Endodermal cell (in vitro differentiated cells): ENCODE measurements around the gene VIT. TPM values are rescaled to one million over a fixed set of nuclear protein-coding genes. Genes with fewer than 3 reads are reported as not detected.

Source experiments
- DNase-seq: peaks from one replicate; pipeline ENCODE4 v3.0.0-alpha.2; 2017
- H3K27ac ChIP-seq: 2 replicates; pipeline ENCODE4 v1.5.1; 2013; ENCODE audit warnings: mild to moderate bottlenecking, low read depth, low read length, moderate library complexity
- H3K27me3 ChIP-seq: 2 replicates; pipeline ENCODE4 v1.6.1; 2013; ENCODE audit warnings: mild to moderate bottlenecking, low read length, moderate library complexity; ENCODE audit not compliant: insufficient read depth, control insufficient read depth, poor library complexity, severe bottlenecking
- H3K36me3 ChIP-seq: 2 replicates; pipeline ENCODE4 v1.7.0; 2013; ENCODE audit warnings: mild to moderate bottlenecking, low read length, moderate library complexity; ENCODE audit not compliant: control insufficient read depth, insufficient read depth
- H3K4me1 ChIP-seq: one replicate; pipeline ENCODE4 v1.7.0; 2013; ENCODE audit warnings: low read length; ENCODE audit not compliant: control insufficient read depth, insufficient read depth
- H3K4me3 ChIP-seq: 2 replicates; pipeline ENCODE4 v1.5.1; 2013; ENCODE audit warnings: mild to moderate bottlenecking, low read length, moderate library complexity
- H3K9ac ChIP-seq: 2 replicates; pipeline ENCODE4 v1.6.1; 2013; ENCODE audit warnings: mild to moderate bottlenecking, low read length, moderate library complexity; ENCODE audit not compliant: poor library complexity, severe bottlenecking; ENCODE audit errors: extremely low read depth
- H3K9me3 ChIP-seq: 2 replicates; pipeline ENCODE4 v1.6.1; 2013; ENCODE audit warnings: mild to moderate bottlenecking, low read length, moderate library complexity; ENCODE audit not compliant: control insufficient read depth
- H3K27ac Mint-ChIP-seq: 2 replicates; pipeline ENCODE4 v1.8.0; 2020; ENCODE audit warnings: mixed read lengths
- H3K27me3 Mint-ChIP-seq: 2 replicates; pipeline ENCODE4 v1.8.0; 2021; ENCODE audit warnings: mild to moderate bottlenecking, mixed read lengths; ENCODE audit not compliant: insufficient read depth
- H3K36me3 Mint-ChIP-seq: 2 replicates; pipeline ENCODE4 v1.8.0; 2020; ENCODE audit warnings: low read depth, mixed read lengths
- H3K4me1 Mint-ChIP-seq: 2 replicates; pipeline ENCODE4 v1.8.0; 2020; ENCODE audit warnings: mixed read lengths
- H3K4me3 Mint-ChIP-seq: 2 replicates; pipeline ENCODE4 v1.8.0; 2020; ENCODE audit warnings: mild to moderate bottlenecking, moderate library complexity, mixed read lengths
- H3K9me3 Mint-ChIP-seq: 2 replicates; pipeline ENCODE4 v1.8.0; 2020; ENCODE audit warnings: mild to moderate bottlenecking, mixed read lengths
- CTCF ChIP-seq: fragments of 200-600 bp; sonication (generic); conservative IDR thresholded peaks from 2 replicates; pipeline ENCODE4 v1.5.0; 2021; ENCODE audit warnings: antibody characterized with exemption, mild to moderate bottlenecking
- WGBS, 2 experiments: methylation state at CpG; one replicate each; pipeline versions ENCODE4 v1.1.5 to v1.1.7; 2013; ENCODE audit warnings: missing lambda C conversion rate in 2 of 2, mixed read lengths in 1 of 2; ENCODE audit not compliant: insufficient coverage in 1 of 2, insufficient read length in 1 of 2; 5-methylcytosine and 5-hydroxymethylcytosine counted together
- long read RNA-seq, 4 experiments: library from polyadenylated mRNA in 2 of 4; library from RNA in 1 of 4; library from capped mRNA in 1 of 4; stranded (forward) in 3 of 4; unstranded in 1 of 4; transcript quantifications; one replicate each; pipeline ENCODE4 v2.0.0, GENCODE V29; 2020 to 2021; ENCODE audit warnings: inconsistent platforms in 1 of 4
- polyA plus RNA-seq, 2 experiments: library from polyadenylated mRNA; stranded (reverse); fragments of 50-300 nt; gene quantifications; one replicate each; pipeline ENCODE4 v1.2.3, GENCODE V29; 2013
- total RNA-seq, 2 donors: library from RNA; stranded (reverse); fragmentation: NEBNext Ultra II Directional in 1 of 2; extraction: Animal tissue kit (Norgen Biotek cat#: 25700) in 1 of 2; gene quantifications; 2 replicates in 1 of 2; 3 replicates in 1 of 2; pipeline ENCODE4 v1.2.1, GENCODE V29; 2021

The VIT gene
- under 1 TPM in 1 of 2 donors, not detected in 1; 0.53 TPM for total RNA-seq
- polyA plus RNA-seq (2013, experiment 1 of 2) = 0.39 TPM
- polyA plus RNA-seq (2013, experiment 2 of 2) = 0.58 TPM
- long read RNA-seq, experiment 1 = 0 reads
- long read RNA-seq, experiment 2 = 0 reads
- long read RNA-seq, experiment 3, partial matches to known transcripts = 0 of 1 reads
- long read RNA-seq, experiment 3, other reads (novel, unspliced or antisense) = 1 of 1 reads
- long read RNA-seq, experiment 4 = 0 reads

GRCh38 chr2:36696533-36696932, at the start of gene VIT:
Gene VIT, plus strand, starts transcription at chr2:36696707. Its CDS starts 19,664 bp downstream, at chr2:36716371.
- H3K4me3 Mint-ChIP-seq = no peak within 1 kb of the TSS
- H3K27ac Mint-ChIP-seq = peak within 1 kb of the TSS; percentile 48
- H3K27me3 ChIP-seq = no peaks in the 10 kb centered on the region
- H3K4me1 Mint-ChIP-seq = peaks cover 31% of the 10 kb centered on the region
- TF ChIP-seq CTCF = no peak
- peak within 1 kb of the TSS; percentile 56 for H3K4me3 ChIP-seq
- H3K9me3 Mint-ChIP-seq = no peaks in the 10 kb centered on the region
- WGBS, 2 experiments = 79% methylated on average over 2 of the region's 2 CpGs; no CpG with 5 or more reads in 1 of the 2 experiments
- H3K27me3 Mint-ChIP-seq = no peaks in the 10 kb centered on the region
- H3K27ac ChIP-seq = no peak within 1 kb of the TSS
- H3K4me1 ChIP-seq = peaks cover 5% of the 10 kb centered on the region
- no peaks in the 10 kb centered on the region for H3K36me3 Mint-ChIP-seq
- no peak for DNase-seq
- no peaks in the 10 kb centered on the region for H3K9me3 ChIP-seq
- H3K36me3 ChIP-seq = no peaks in the 10 kb centered on the region
- H3K9ac ChIP-seq = no peak within 1 kb of the TSS

GRCh38 chr2:36650031-36650829, 46.3 kb upstream of the VIT start:
- no peak overlapping the region for H3K27ac ChIP-seq
- no peaks in the 10 kb centered on the region for H3K36me3 Mint-ChIP-seq
- H3K4me1 Mint-ChIP-seq = peaks cover 9% of the 10 kb centered on the region
- no peaks in the 10 kb centered on the region for H3K27me3 ChIP-seq
- H3K27me3 Mint-ChIP-seq = no peaks in the 10 kb centered on the region
- no peak overlapping the region for H3K4me3 ChIP-seq
- H3K36me3 ChIP-seq = no peaks in the 10 kb centered on the region
- H3K4me3 Mint-ChIP-seq = no peak overlapping the region
- no peak overlapping the region for H3K9ac ChIP-seq
- H3K27ac Mint-ChIP-seq = peak overlapping the region; percentile 38
- peaks cover 8% of the 10 kb centered on the region for H3K9me3 ChIP-seq
- TF ChIP-seq CTCF = no peak
- peaks cover 8% of the 10 kb centered on the region for H3K9me3 Mint-ChIP-seq
- H3K4me1 ChIP-seq = no peaks in the 10 kb centered on the region
- peak; percentile 80 for DNase-seq
- WGBS, 2 experiments = 80 to 100% methylated on average over 1 to 4 of the region's 4 CpGs

GRCh38 chr2:36653155-36653554, 43.4 kb upstream of the VIT start:
- WGBS, 2 experiments = 70 to 88% methylated on average over 2 to 5 of the region's 5 CpGs
- Mint-ChIP-seq H3K27me3 (no peaks in the 10 kb centered on the region), H3K9me3 (no peaks in the 10 kb centered on the region), H3K27ac (no peak overlapping the region), H3K4me3 (no peak overlapping the region), H3K4me1 (peaks cover 9% of the 10 kb centered on the region), H3K36me3 (no peaks in the 10 kb centered on the region)
- TF ChIP-seq CTCF = no peak
- Histone ChIP-seq H3K9ac (no peak overlapping the region), H3K4me3 (no peak overlapping the region), H3K36me3 (no peaks in the 10 kb centered on the region), H3K9me3 (no peaks in the 10 kb centered on the region), H3K27ac (no peak overlapping the region), H3K27me3 (no peaks in the 10 kb centered on the region), H3K4me1 (no peaks in the 10 kb centered on the region)
- no peak for DNase-seq
